Measurements from ENCODE around the gene CCDC144A. TPM values are rescaled to one million over a fixed set of nuclear protein-coding genes. Genes with fewer than 3 reads are reported as not detected.
A peak's percentile ranks its signal among the peaks of the same experiment; 100 is the strongest.
"Not testable (repeated sequence)": the region's sequence is repeated elsewhere in the genome, so short reads cannot be mapped to it uniquely, and the experiment has no call there.

CCDC144A gene
- total RNA-seq, 1 donor from 2014 or later: 1.8 TPM

DNA sequence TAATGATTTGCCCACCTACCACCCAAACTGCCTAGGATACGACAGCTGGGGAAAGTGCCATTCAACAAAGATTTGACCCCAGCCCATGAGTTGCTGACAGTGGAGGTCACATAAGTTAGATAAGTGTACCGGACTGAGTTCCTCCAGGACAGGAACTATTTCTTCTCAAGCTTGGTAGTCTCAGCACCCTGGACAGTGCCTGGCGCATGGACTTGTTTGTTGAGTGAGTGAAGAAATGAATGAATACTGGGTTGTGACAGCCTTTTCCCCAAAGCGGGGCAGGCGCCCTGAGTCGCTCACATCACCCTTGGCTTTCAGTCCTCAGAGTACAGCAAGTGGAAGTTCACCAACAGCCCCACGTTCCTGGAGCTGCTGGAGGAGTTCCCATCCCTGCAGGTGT is 122.1 kb downstream of the CCDC144A start:
- intact Hi-C loops (cut with DNase I); ATAC-seq (ENCODE audit: poor library complexity); DNase-seq: not testable (repeated sequence)

DNA sequence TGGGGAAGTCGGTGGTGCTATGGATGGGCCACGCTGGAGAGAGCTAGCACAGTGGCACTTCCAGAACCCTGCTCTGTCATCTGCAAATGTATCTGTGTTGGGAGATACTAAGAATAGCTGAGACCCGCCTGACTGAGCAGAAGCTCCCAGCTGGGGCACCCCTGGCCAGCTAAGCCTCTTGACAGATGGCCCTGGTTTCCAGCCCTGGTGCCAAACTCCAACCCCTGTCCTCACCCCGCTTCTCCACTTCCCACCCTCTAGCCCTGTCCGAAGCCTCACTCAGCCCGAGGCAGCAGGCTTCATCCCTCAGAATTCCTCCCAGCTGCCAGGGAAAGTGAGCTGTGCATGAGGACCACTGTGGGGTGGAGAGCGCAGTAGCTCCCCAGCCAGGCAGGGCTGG is 124.4 kb downstream of the CCDC144A start:
- intact Hi-C loops (cut with DNase I): no loop called here
- ATAC-seq (ENCODE audit: poor library complexity) (peak; percentile 32), DNase-seq (no peak)

DNA sequence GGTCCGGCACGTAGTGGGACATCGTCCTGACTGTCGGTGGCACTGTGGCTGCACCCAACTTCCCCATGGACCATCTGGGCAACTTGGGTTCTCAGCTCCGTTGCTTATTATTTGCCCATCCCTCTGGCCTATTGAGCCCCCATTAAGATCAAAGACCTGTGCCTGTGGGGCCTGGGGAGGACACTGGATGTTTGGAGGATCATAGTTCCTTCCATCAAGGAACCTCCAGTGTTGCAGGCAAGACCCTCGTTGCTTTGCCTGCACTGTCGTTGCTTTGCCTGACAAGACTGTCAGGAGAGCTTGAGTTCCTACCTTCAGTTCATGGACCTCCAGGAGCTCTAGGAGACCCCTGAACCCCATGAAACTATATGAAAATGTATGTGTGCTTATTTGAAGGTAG is 127.2 kb downstream of the CCDC144A start:
- ATAC-seq (ENCODE audit: poor library complexity): no peak
- intact Hi-C loops (cut with DNase I): no loop called here
- DNase-seq: no peak

DNA sequence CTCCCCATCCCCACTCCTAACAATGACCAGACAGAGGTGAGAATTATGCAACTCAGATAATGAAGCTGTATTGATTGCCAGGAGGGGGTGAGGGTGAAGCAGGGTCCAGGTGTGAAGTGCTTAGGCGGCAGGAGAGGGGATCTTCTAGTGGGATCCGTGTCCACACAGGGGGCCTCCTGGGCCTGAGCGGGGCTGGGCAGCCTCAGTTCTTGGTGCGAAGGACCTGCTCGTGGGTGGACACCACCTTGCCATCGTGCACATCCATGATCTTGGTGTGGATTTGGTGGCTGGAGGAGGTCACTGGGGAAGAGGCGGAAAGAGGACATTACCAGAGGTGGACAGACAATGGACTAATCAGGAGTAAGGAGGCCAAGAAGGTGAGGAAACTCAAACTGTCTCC is 127.9 kb downstream of the CCDC144A start:
- DNase-seq; intact Hi-C loops (cut with DNase I); ATAC-seq (ENCODE audit: poor library complexity): not testable (repeated sequence)

DNA sequence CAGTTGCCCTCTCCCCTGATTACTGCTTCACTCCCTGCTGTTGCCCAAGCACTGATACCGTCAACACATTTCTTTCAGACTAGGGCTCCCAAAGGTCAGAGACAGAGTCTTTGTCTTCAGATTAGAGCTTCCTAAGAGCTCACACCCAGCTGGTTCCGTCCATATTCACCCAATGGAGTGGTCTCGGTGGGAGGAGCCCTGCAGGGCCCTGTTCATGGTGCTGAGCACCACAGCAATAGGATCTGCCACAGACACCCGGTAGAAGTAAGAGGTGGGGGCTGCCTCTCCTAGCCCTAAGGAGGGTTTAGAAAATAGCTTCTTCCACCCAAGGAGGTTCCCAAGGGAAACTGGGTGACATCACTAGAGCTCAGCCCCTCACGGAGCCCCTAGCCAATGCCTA is 128.3 kb downstream of the CCDC144A start:
- ATAC-seq (ENCODE audit: poor library complexity) (no peak), DNase-seq (no peak)
- intact Hi-C loops (cut with DNase I): no loop called here

DNA sequence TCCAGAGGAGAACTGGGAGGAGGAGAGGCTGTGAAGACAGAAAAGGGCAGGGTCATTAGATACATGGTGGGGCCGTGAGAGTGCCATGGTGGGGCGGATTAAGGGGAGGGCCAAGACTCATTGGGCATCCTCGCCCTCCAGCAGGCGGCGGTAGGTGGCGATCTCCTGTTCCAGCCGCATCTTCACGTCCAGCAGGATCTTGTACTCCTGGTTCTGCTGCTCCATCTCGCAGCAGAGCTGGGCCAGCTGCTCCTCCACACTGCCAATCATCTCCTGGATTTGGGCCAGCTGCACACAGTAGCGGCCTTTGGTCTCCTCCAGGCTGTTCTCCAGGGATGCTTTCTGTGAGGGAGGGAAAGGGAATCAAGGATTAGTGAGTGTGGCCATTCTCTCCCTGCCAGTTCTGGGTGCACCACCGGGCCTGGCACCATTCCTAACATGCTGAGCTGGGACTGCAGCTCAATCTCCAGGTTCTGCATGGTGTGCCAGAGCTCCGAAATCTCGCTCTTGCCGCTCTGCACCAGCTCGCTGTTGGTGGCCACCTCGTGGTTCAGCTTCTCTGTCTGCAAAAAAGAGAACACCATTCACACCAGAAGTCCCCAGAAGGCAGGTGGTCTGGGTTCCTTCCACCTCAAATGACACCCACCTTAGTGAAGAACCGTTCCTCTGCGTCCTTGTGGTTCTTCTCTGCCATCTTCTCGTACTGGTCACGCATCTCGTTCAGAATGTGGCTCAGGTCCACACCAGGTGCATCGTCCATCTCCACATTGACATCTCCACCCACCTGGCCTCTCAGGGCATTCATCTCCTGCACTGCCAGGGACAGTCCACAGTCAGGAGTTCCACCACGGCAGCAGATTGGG is 129.0 kb downstream of the CCDC144A start:
- intact Hi-C loops (cut with DNase I): no loop called here
- DNase-seq (no peak), ATAC-seq (ENCODE audit: poor library complexity) (no peak)

DNA sequence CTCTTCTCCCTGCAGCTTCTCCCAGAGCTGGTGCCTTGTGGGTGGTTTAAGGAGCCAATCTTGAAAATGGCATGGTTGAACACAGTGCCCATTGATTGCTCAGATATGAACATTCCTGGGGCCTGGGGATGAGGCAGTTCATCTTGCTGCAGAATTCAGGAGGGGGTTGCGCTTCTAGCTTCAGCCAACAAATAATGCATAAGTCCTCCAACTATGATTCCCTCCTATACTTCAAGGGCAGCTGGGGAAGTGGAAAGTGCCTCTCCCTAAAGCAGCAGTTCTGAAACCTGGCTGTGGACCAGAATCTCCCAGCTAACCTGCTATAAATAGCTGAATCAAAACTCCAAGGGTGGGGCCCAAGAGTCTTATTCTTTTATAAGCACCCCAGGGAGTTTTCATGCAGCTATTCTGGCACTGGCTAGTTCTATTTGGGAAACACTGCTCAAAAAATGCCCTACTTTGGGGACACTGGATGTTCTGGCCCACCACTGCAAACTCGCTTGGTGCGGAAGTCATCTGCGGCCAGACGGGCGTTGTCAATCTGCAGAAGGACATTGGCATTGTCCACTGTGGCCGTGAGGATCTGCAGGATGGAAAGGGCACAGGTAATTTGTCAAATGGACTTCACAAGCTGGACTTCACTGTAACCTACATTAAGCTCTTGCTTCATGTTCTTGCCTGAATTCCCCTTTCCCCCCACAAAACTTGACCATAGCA is 130.3 kb downstream of the CCDC144A start:
- ATAC-seq (ENCODE audit: poor library complexity) (peak; percentile 89), DNase-seq (peak; percentile 56)
- intact Hi-C loops (cut with DNase I): no loop called here

DNA sequence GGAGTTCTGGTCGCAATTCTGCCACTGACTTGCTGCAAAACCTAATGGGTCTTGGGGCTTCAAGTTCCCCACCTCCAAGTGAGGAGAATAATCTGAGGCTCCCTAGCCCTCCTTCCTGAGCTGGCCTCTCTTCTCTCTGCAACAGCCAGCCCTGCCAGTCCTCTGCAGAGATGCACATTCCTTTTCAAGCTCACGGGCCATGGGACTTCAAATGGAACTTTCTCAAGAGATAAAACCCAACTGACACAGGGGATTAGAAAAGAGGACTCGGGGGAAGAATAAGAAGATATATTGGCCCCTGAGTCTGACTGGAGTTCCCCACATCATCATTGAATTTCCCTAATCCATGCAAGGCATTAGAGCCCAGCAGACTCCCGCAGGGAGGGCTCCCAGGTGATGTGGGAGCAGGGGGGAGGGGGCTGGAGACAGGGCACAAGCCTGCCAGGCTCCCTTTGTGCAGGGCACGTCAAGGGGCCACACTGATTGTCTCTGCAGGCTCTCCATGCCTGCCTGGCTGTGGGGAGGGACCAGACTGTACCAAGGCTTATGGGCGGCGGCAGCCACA is 131.0 kb downstream of the CCDC144A start:
- no peak for DNase-seq
- intact Hi-C loops (cut with DNase I): no loop called here
- no peak for ATAC-seq (ENCODE audit: poor library complexity)

DNA sequence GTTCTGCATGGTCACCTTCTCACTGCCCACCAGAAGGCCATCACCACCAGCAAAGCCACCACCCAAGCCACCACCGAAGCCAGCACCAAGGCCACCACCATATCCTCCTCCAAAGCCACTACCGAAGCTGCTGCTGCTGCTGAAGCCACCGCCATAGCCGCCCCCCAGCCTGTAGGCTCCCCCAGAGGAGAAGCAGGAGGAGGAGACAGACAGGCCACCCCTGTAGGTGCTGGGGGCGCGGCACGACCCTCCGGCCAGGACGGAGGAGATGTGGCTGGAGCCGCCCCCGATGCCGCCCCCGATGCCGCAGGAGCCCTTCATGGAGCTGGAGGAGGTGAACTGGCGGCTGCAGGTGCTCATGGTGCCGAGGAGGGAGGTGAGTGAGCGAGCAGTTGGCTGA is 132.1 kb downstream of the CCDC144A start:
- DNase-seq; ATAC-seq (ENCODE audit: poor library complexity): not testable (repeated sequence)

DNA sequence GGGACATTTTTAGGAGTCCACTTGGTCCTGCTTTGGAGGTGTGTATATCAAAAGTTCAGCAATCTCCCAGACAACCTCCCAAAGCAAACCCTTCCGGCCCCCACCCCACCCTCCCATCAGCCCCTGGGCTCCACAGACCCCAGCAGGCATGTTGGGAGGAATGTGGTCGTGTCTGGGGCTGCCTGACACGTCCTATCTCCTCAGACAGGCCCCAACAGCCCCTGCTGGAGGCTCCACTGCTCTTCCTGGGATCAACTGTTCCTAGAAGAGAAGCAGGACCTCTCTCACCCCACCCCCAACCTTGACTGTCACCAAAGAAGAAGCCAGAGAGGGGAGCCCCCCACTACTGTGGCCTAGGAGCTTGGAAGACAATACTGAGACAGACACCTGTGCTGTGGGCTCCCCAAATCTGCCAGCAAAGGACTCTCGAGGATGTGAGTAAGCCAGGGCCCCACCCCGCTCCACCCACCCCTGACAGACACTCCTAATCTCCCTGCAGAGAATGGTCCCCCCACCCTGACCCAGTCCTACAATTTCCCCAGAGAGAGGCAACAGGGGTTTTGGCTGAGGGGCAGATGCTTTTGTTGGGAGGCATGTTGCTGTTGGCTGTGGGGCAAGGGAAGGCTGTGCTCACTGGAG is 133.8 kb downstream of the CCDC144A start:
- ATAC-seq (ENCODE audit: poor library complexity); DNase-seq; intact Hi-C loops (cut with DNase I): not testable (repeated sequence)

More for the DNA sequence above, 132.1 kb downstream of the CCDC144A start:
- intact Hi-C loops (cut with DNase I): not testable (repeated sequence)

Other genes starting within 250 kb of the CCDC144A start
- gene LRRC75A, start 198.0 kb upstream of the CCDC144A start, total RNA-seq: 0.40 TPM
- gene ZNF287, start 121.0 kb upstream of the CCDC144A start, total RNA-seq: 8.1 TPM
- gene ZNF624, start 36.4 kb upstream of the CCDC144A start, total RNA-seq: 1.4 TPM

Data from Right ventricle myocardium superior (tissue), 1 donor.